GM12891 (cell line): ENCODE data around the gene PRDX4. TPM values are rescaled to one million over a fixed set of nuclear protein-coding genes. Genes with fewer than 3 reads are reported as not detected.

Experiments used
- DNase-seq: peaks from one replicate; pipeline ENCODE4 v3.0.0; 2011; ENCODE audit warnings: low spot score; ENCODE audit not compliant: insufficient read length
- FAIRE-seq: peaks from 2 replicates; lab custom pipeline; 2011; peaks lifted over from hg19 to GRCh38; lab: Jason Lieb, UNC
- PAX5 ChIP-seq: IDR thresholded peaks from 2 replicates; pipeline ENCODE4 v1.6.1; 2011; ENCODE audit warnings: low read length, moderate library complexity, mild to moderate bottlenecking; ENCODE audit not compliant: insufficient read depth, severe bottlenecking
- POLR2A ChIP-seq: IDR thresholded peaks from 2 replicates; pipeline ENCODE4 v1.6.1; 2011; ENCODE audit warnings: low read depth, low read length, control low read depth
- POLR2AphosphoS5 ChIP-seq: IDR thresholded peaks from 2 replicates; pipeline ENCODE4 v1.6.1; 2011; ENCODE audit warnings: low read depth, low read length, control low read depth
- POU2F2 ChIP-seq: IDR thresholded peaks from 2 replicates; pipeline ENCODE4 v1.6.1; 2011; ENCODE audit warnings: low read depth, mild to moderate bottlenecking, control low read depth, low read length, moderate library complexity
- SPI1 ChIP-seq: IDR thresholded peaks from 2 replicates; pipeline ENCODE4 v1.6.1; 2011; ENCODE audit warnings: low read depth, low read length, control low read depth
- TAF1 ChIP-seq: IDR thresholded peaks from 2 replicates; pipeline ENCODE4 v1.6.1; 2011; ENCODE audit warnings: low read depth, low read length, control low read depth
- polyA plus RNA-seq: library from polyadenylated mRNA; unstranded; fragments of >200 nt; gene quantifications from one replicate; pipeline ENCODE4 v1.2.1, GENCODE V29; 2012; ENCODE audit warnings: low read depth, missing spikeins, inconsistent platforms; ENCODE audit not compliant: missing spikeins

PRDX4 gene
- polyA plus RNA-seq, result 35.0 TPM

DNA sequence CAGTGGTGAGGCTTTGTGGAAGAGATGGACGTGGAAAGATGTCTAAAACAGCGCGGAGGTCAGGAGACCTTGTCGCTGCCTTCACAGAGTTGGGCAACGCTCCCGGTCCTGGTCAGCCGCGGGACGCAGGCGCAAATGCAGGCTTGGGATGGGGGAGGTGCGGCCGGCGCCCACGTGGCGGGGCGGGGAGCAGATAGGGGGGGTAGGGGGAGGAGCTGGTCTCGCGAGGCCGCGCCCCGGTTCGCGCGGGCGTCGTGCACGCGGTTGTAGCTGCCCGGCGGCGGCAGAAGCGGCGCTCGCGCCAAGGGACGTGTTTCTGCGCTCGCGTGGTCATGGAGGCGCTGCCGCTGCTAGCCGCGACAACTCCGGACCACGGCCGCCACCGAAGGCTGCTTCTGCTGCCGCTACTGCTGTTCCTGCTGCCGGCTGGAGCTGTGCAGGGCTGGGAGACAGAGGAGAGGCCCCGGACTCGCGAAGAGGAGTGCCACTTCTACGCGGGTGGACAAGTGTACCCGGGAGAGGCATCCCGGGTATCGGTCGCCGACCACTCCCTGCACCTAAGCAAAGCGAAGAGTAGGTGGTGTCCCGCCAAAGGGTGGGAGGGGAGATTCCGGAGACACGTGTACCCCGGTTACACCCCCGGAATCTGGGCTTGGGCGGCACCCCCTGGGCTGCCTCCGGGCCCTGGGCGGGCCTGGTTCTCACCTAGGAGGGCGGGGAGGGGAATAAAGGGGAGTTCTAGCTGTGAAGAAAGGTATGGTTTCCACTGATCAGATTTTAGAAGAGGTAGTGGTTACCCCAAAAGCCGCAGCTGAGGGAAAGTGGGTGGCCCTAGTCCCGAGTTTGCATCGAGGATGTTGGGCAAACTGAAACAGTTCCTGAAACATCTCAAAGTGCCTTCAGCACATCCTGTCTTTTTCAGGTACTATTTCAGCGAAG, at the start of gene PRDX4:
Gene PRDX4 (plus strand): TSS at position 255 of the 939 bp plus-strand sequence. CDS start 78 bp downstream, at position 333.
- DNase-seq, result peak; percentile 52
- 0 out of 2 replicates have a peak, but pooled peaks have one; percentile 13 for TF ChIP-seq TAF1
- no peak for TF ChIP-seq SPI1
- peak; percentile 66 for TF ChIP-seq POLR2AphosphoS5
- no peak for TF ChIP-seq PAX5
- peak; percentile 3; the same call in 1 of the 2 replicates for TF ChIP-seq POLR2A
- TF ChIP-seq POU2F2, result no peak
- FAIRE-seq, result peak; percentile 99

- FAIRE-seq (no peak), DNase-seq (no peak)
- TF ChIP-seq POLR2A (no peak), SPI1 (no peak), POLR2AphosphoS5 (no peak), POU2F2 (no peak), PAX5 (no peak), TAF1 (no peak)
These were observed 45.5 kb upstream of the PRDX4 start for GRCh38 chrX:23621621-23622265.

GRCh38 chrX:23623797-23624196, 43.5 kb upstream of the PRDX4 start:
- DNase-seq (no peak), FAIRE-seq (no peak)
- TF ChIP-seq SPI1 (peak; percentile 57), POLR2A (no peak)

GRCh38 chrX:23626651-23627050, 40.6 kb upstream of the PRDX4 start:
- FAIRE-seq (no peak), DNase-seq (no peak)
- TF ChIP-seq POLR2AphosphoS5 (no peak), SPI1 (no peak), TAF1 (no peak), POLR2A (no peak), POU2F2 (no peak), PAX5 (no peak)

DNA sequence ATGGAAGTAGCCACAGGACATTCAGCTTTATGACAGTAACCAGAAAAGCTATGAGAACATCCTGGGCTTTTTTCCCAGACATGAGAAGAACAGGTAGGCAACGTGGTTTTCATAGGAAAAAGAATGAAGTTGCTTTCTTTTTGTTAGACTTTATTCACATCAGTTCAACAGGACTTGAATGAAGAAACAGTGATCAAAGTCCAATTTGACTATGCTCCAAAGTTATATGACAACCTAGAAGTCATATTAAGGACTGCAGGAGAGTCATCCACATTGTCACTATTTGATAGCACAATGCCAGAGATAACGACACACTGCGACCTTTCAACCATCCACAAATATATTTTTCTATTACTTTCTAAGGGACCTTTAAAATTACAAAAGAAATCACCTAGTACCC, 39.2 kb upstream of the PRDX4 start:
- no peak for FAIRE-seq
- TF ChIP-seq PAX5, result no peak
- TF ChIP-seq SPI1, result no peak
- no peak for TF ChIP-seq POLR2AphosphoS5
- TF ChIP-seq POLR2A, result no peak
- TF ChIP-seq POU2F2, result no peak
- TF ChIP-seq TAF1, result no peak
- no peak for DNase-seq

DNA sequence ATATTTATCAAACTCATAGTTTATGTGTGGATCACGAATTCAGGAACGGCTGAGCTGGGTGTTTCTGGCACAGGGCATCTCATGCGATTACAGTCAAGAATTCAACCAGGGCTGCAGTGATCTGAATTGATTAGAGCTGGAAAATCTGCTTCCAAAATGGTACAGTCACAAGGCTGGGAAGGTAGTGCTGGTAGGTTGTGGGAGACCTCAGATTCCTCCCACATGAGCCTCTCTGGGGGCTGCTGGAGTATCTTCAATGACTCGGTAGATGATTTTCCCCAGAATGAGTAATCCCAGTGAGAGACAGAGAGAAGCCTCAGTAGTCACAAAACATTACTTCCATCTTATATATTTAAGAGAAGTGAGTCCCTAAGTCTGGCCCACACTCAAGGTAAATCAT, 36.2 kb upstream of the PRDX4 start:
- DNase-seq (no peak), FAIRE-seq (no peak)
- TF ChIP-seq TAF1 (no peak), SPI1 (no peak), POLR2A (no peak), PAX5 (no peak), POLR2AphosphoS5 (no peak), POU2F2 (no peak)

DNA sequence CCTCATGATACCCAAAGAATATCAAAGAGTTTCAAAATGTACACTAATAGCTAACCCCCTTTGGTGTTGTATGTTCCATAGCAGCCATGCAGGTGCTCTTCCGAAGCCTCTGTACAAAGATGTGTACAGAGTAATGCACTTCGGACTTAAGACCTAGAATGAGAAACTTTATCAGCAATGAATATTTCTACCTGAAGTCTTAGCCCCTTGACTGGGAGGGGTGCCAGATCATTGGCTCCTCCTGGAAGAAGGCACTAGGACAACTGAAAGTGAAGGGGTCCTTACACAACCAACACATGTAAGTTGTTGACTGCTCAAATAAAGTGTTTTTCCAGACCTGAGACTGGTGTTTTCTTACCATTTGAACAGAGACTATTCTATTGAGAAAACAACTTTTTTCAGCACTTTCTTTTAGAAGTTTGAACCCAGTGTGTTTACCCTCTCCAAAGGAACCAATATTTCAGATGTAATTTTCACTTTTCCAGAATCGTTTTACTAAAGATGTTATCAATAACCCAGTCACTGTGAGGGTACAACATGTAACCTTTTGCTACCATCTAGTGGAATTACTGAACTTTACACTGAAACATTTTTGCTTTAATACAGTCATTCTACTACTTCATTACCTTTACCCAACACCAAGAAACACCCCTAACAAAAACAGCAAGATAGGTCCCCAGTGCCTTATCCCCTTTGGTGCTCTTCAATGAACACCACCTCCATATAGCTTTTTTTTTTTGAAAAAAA, 33.3 kb upstream of the PRDX4 start:
- TF ChIP-seq POLR2A (no peak), SPI1 (no peak)
- DNase-seq (no peak), FAIRE-seq (no peak)

- TF ChIP-seq POLR2AphosphoS5 (no peak), POLR2A (no peak), POU2F2 (no peak), SPI1 (no peak), PAX5 (no peak), TAF1 (no peak)
- FAIRE-seq (peak; percentile 65), DNase-seq (no peak)
These were observed 30.1 kb upstream of the PRDX4 start for GRCh38 chrX:23637187-23637586.

DNA sequence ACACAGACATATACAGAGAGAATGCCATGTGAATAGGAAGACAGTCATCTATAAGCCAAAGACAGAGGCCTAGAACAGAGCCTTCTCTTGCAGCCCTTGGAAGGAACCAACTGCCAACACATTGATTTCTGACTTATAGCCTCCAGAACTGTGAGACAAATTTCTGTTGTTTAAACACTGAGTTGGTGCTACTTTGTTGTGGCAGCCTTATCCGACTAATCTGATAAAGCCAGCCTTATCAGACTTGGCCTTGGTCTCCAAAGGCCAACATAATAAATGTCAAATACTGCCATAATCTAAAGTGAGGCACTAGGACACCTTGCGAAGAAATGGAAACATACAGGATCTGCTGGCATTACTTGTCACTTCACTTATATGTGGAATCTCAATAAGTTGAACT, 24.3 kb upstream of the PRDX4 start:
- no peak for TF ChIP-seq POLR2AphosphoS5
- no peak for TF ChIP-seq SPI1
- no peak for TF ChIP-seq TAF1
- no peak for TF ChIP-seq POLR2A
- TF ChIP-seq PAX5, result no peak
- no peak for TF ChIP-seq POU2F2
- DNase-seq (no peak), FAIRE-seq (no peak)

DNA sequence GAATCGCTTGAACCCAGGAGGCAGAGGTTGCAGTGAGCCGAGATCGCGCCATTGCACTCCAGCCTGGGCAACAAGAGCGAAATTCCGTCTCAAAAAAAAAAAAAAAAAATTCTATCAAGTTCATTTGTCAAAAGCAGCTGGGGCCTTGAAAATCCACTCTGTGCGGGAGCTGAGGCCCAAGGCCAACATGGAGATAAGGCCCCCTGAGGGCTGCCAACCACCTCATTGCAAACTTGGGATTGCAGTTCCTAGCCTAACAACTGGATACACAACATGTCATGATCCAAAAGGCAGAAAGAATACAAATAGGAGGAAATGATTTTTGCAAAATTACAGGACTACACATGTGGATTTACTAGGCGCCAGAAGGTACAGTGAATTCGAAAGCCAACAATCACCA, 22.5 kb upstream of the PRDX4 start:
- TF ChIP-seq SPI1 (no peak), PAX5 (no peak), POLR2AphosphoS5 (no peak), POU2F2 (no peak), POLR2A (no peak), TAF1 (no peak)
- no peak for FAIRE-seq
- no peak for DNase-seq
